ENCODE data around the gene NELFA.

NELFA gene

GRCh38 chr4:1964971-1965370 is 43.8 kb downstream of the NELFA start:
- no peak for DNase-seq (ENCODE audit: low read depth)

- no peak for DNase-seq (ENCODE audit: low read depth)
These were observed 44.3 kb downstream of the NELFA start for GRCh38 chr4:1964443-1964842.

GRCh38 chr4:1962980-1963379 is 45.8 kb downstream of the NELFA start:
- no peak for DNase-seq (ENCODE audit: low read depth)

GRCh38 chr4:1961563-1961962 is 47.2 kb downstream of the NELFA start:
- no peak for DNase-seq (ENCODE audit: low read depth)

- no peak for DNase-seq (ENCODE audit: low read depth)
These were observed 47.7 kb downstream of the NELFA start for GRCh38 chr4:1961038-1961437.

- no peak for DNase-seq (ENCODE audit: low read depth)
These were observed 48.5 kb downstream of the NELFA start for GRCh38 chr4:1960170-1960825.

GRCh38 chr4:1959104-1959384 is 49.7 kb downstream of the NELFA start:
- DNase-seq (ENCODE audit: low read depth) = no peak

- no peak for DNase-seq (ENCODE audit: low read depth)
These were observed 50.3 kb downstream of the NELFA start for GRCh38 chr4:1958276-1959103.

- DNase-seq (ENCODE audit: low read depth) = no peak
These were observed 52.1 kb downstream of the NELFA start for GRCh38 chr4:1956631-1957030.

- no peak for DNase-seq (ENCODE audit: low read depth)
These were observed 55.4 kb downstream of the NELFA start for GRCh38 chr4:1953335-1953734.

- no peak for DNase-seq (ENCODE audit: low read depth)
These were observed 56.1 kb downstream of the NELFA start for GRCh38 chr4:1952719-1953118.

GRCh38 chr4:1952058-1952700 is 56.6 kb downstream of the NELFA start:
- no peak for DNase-seq (ENCODE audit: low read depth)

GRCh38 chr4:1950369-1950768 is 58.4 kb downstream of the NELFA start:
- no peak for DNase-seq (ENCODE audit: low read depth)

GRCh38 chr4:1948892-1949436 is 59.8 kb downstream of the NELFA start:
- DNase-seq (ENCODE audit: low read depth) = no peak

- no peak for DNase-seq (ENCODE audit: low read depth)
These were observed 60.5 kb downstream of the NELFA start for GRCh38 chr4:1948232-1948631.

GRCh38 chr4:1945912-1946311 is 62.9 kb downstream of the NELFA start:
- no peak for DNase-seq (ENCODE audit: low read depth)

GRCh38 chr4:1945124-1945895 is 63.5 kb downstream of the NELFA start:
- DNase-seq (ENCODE audit: low read depth) = no peak

- no peak for DNase-seq (ENCODE audit: low read depth)
These were observed 64.8 kb downstream of the NELFA start for GRCh38 chr4:1943928-1944327.

GRCh38 chr4:1940566-1940965 is 68.2 kb downstream of the NELFA start:
- DNase-seq (ENCODE audit: low read depth) = no peak

- DNase-seq (ENCODE audit: low read depth) = no peak
These were observed 68.9 kb downstream of the NELFA start for GRCh38 chr4:1939664-1940509.

- no peak for DNase-seq (ENCODE audit: low read depth)
These were observed 70.7 kb downstream of the NELFA start for GRCh38 chr4:1938027-1938426.
